ENCODE measurements around the gene DGKG.

DGKG gene

DNA sequence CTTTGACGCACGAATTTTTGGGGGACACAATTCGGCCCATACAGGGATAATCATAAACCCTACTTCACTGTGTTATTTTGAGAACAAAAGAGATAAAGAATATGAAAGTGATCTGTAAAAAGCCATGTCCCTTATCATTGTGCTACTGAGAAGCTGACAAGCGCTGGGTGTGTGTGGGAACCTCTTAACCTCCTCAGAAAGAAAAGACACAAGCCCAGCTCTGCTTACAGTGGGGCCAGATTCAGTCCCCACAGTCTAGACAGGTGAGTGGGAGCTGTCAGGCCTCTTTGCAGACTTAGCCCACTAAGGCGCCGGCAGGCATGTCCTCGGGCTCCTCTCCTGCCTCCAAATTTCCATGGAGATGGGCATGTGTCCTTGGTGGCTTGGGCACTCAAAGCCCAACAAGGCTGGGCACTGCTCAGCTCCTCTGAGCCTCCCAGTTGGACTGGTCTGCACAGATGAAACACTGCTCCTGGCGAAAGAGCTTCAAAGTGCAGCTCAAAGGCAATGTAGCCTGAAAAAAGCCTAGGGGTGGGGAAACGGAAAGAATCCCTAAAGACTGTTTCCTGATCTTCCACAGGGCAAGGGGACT lies 188.7 kb downstream of the DGKG start:
- DNase-seq (ENCODE audit: low read depth in 2 of 2) = no peak

DNA sequence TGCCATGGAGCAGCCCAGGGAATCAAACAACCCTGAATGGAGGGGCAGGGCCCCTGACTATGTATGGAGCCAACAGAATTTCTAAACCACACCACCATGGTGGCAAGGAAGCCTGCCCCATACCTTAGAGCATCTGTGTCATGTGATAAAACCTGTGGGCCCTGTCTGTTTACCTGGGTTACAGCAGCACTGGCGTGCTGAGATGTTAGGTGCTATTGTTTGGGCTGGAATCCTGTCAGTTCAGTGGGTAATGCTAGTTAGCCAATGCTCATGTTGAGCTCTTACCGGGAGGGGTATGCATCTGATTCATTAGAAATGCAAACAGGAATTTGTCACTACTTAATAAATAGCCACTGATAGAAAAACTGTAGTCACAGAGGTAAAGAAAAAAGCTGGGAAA lies 189.7 kb downstream of the DGKG start:
- no peak for DNase-seq (ENCODE audit: low read depth in 2 of 2)

DNA sequence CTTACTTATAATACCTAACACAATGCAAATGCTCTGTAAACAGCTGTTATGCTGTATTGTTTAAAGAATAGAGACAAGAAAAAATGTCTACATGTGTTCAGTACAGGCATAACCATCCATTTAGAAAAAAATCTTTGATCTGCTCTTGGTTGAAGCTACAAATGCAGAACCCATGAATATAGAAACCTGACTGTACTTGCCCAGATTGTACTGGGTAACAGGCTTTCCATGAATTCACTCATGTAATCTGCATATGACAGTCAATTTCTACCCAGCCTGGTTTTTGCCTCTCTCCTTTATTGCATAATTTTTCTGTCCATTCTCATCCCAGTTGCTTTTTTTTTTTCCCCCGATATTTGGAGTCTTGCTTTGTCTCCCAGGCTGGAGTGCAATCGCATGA lies 190.5 kb downstream of the DGKG start:
- DNase-seq (ENCODE audit: low read depth in 2 of 2) = no peak

DNA sequence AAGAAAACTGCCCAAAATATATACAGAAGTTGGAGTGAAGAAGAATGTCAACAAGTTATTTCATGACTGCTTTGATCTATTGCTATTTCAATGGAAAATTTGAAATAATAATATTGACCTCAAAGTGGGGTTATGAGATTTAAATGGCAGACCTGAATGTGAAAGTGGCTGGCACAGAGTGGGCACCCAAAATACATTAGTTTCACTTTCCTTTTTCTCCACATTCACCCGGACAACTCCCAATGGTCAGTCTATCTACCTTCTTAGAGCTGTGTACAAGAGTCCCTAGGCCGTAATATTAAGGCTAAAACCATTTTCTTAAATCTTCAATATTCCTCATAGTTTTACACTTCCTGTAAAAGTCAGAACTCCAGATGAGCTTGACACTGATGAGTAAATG lies 191.5 kb downstream of the DGKG start:
- no peak for DNase-seq (ENCODE audit: low read depth in 2 of 2)

DNA sequence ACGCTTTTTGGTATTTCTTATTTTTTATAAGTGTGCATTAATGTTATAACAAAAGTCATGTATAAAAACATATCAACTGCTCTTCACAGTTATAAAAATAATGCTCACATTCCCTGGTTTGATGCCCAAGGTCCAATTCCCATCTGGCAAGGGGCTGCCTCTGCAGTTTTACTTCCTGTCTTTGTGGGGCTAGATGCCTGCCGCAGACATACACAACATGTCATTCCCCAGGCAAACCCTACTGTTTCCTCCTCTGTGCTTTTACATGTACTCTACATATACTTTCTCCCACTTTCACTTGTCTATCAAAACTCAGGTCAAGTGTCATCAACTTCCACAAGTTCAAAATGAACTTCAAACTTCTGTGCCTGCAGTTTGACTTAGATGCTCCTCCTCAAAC lies 192.7 kb downstream of the DGKG start:
- DNase-seq (ENCODE audit: low read depth in 2 of 2) = no peak

- DNase-seq (ENCODE audit: low read depth in 2 of 2) = no peak
Measured at GRCh38 chr3:186168976-186169375, 193.1 kb downstream of the DGKG start.

- DNase-seq (ENCODE audit: low read depth in 2 of 2) = no peak
Measured at GRCh38 chr3:186167646-186168395, 194.2 kb downstream of the DGKG start.

- no peak for DNase-seq (ENCODE audit: low read depth in 2 of 2)
Measured at GRCh38 chr3:186166491-186167288, 195.3 kb downstream of the DGKG start.

DNA sequence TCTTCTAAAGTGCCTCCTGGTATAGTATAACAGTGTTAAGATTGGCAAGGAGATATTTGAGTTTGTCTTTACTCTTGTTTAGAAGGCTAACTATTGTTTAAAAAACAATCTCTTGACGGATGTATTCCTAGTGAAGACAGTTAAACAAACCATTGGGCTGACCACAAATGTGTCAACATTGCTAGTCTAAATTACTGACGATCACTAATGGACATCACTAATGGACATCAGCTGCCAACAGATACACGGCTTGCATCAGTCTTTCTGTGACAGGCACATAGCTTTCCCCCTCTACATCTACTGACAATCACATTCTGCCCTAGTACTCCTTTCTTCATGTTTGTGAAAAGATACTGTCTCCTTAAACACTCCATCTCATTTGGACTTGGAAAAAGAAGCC lies 196.0 kb downstream of the DGKG start:
- no peak for DNase-seq (ENCODE audit: low read depth in 2 of 2)

DNA sequence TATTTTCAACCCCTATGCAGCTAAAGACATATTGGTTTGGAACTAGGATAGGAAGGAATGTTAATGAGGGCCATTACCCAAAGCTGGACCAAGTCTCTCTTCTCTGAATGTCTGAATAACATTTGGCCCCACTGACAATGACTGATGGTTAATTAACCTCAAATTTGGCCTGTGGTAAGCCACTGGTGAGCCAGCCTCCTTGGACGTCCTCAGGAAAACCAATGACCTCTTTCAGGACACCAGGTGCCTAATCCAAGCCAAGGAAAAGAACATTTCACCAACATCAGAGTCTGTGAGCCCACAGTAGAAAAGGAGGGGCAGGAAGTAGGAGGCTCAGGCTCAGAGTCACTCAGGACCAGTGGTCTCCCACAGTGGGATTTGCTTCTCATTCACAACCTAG lies 196.7 kb downstream of the DGKG start:
- no peak for DNase-seq (ENCODE audit: low read depth in 2 of 2)

- DNase-seq (ENCODE audit: low read depth in 2 of 2) = no peak
Measured at GRCh38 chr3:186164696-186165095, 197.3 kb downstream of the DGKG start.

DNA sequence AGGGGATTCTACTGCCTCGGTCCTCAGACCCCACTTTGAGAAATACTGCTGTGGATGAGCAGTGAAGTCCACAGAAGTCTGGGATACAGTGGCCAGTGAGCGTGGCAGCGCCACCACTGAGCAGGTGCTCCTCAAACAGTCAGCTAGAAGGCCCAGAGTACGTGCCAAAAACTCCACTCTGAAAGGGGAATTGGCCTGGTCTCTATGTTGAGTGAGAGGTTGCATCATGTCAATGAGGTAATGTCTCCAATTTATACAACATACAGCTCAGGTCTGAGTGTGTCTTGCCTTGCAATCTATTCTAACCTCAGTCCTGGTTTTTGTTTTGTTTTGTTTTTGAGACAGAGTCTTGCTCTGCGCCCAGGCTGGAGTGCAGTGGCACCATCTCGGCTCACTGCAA lies 199.8 kb downstream of the DGKG start:
- DNase-seq (ENCODE audit: low read depth in 2 of 2) = no peak

- DNase-seq (ENCODE audit: low read depth in 2 of 2) = no peak
Measured at GRCh38 chr3:186160691-186161243, 201.3 kb downstream of the DGKG start.

DNA sequence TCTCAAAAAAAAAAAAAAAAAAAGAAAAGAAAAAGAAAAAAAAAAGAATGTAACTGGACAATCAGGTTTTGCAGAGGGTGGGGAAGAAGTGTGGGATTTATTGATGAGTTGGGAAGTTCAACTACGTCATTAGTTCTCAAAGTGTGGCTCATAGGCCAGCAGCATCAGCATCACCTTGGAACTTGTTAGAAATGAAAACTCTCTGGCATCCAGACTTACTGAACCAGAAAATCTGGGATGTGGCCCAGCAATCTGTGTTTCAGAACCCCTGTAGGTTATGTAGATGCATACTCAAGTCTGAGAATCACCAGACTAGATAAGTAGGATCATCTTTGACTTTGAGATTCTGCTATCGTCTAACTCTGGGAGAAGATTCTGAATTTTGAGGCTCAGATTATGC lies 207.4 kb downstream of the DGKG start:
- no peak for DNase-seq (ENCODE audit: low read depth in 2 of 2)

GRCh38 chr3:186152889-186153292 lies 209.1 kb downstream of the DGKG start:
- DNase-seq (ENCODE audit: low read depth in 2 of 2) = no peak

- no peak for DNase-seq (ENCODE audit: low read depth in 2 of 2)
Measured at GRCh38 chr3:186152361-186152798, 209.7 kb downstream of the DGKG start.

- no peak for DNase-seq (ENCODE audit: low read depth in 2 of 2)
Measured at GRCh38 chr3:186151077-186151971, 210.7 kb downstream of the DGKG start.

DNA sequence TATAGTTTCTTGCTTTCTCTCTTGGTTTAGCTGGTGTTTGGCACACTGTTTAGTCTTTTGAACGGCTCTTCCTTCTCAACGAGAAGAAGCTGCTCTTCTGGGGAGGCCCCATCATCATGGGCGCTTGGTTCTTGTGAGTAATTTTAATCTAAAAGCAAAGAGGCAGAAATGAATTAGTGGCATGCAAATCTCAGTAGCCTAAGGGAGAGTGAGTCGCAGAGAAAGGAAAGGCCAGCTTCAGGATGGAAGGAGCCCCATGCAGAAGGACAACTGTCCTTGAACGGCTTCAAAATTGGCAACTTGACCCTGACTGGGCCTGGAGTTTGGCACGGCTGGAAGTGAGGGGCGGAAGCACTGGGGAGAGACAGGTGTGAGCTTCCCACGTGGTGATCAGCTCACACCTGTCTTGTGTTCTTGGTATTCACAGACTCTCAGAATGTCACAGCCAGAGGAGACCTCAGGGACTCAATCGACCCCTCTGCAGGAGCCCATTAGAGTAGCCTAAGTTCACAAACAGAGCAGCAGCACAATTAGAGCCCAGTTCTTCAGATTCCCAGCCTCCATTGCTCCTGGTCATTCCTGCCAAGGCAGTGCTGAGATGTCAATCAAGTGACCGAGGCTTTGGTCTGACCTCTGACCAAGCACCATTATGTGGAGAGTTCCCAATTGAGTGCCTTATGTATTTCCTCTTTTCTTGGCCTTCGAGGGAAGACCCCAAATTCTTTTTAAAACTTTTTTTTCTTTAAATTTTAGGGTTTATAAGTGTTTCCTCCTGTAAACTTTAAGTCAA lies 211.8 kb downstream of the DGKG start:
- DNase-seq (ENCODE audit: low read depth in 2 of 2) = no peak

DNA sequence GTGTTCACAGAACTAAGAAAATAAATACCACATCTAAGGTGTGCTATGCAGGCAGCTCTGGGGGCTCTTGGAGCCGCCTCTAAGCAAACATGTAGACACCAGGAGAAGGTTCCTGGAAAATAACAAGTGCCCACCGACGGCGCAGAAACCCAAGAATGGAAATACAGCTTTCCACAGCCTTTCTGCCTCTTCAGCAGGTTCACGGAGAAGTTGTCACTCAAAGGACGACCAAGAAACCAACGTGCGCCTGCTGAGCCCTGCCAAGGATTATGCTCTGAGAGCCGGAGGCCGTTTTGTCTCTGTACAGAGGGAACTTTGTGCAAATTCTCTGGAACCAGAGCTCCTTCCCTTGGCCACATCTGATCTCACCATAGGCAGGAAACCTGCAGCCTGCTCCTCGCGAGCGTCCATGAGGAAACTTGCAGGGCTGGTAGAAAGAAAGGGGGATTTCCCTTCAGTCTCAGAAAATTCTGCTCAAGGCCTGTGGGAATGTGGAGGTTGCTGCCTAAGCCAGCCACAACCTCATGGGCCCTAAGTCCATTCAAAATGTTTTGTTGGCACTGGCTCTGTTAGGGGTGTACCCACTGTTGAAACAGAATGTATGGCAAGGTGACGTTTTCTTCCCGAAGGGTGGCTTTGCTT lies 212.6 kb downstream of the DGKG start:
- DNase-seq (ENCODE audit: low read depth in 2 of 2) = no peak

- no peak for DNase-seq (ENCODE audit: low read depth in 2 of 2)
Measured at GRCh38 chr3:186144257-186144656, 217.8 kb downstream of the DGKG start.
